Activated gamma-delta T cell treated with Interleukin-2 at 50 U/mL for 16 hours (primary cell): ENCODE data around the gene IMPG1.

ENCODE experiments used
- DNase-seq: peaks from one replicate; pipeline ENCODE4 v3.0.0-alpha.2; 2020

Gene IMPG1

DNA sequence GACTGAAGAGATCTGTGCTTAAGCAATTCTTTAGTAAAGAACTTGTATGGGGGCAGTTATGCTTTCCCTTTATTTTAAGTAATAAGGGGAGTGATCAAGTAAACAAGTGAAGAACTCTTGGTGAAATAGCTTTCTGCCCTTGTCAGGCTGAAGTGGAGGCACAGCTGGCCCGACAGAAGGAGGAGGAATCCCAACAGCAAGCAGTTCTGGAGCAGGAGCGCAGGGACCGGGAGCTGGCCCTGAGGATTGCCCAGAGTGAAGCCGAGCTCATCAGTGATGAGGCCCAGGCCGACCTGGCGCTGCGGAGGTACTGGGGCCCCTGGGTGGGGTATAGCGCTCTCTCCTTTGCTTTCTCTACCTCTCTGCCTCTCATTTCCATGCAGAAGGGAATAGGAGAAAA is 180.1 kb downstream of the IMPG1 start:
- DNase-seq: no peak

DNA sequence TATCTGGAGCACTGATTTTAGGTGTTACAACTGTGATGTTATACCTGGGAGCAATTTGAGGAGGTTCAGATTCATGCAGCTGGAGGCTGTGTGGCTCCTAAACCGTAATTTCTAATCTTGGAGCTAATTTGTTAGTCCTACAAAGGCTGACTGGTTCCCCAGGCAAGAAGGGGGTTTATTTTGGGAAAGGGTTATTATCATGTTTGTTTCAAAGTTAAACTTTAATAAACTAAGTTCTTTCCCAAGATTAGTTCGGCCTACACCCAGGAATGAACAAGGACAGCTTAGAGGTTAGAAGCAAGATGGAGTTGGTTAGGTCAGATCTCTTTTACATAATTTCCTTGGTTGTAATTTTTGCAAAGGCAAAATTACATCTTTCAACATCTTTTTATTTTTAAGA is 187.6 kb downstream of the IMPG1 start:
- no peak for DNase-seq

DNA sequence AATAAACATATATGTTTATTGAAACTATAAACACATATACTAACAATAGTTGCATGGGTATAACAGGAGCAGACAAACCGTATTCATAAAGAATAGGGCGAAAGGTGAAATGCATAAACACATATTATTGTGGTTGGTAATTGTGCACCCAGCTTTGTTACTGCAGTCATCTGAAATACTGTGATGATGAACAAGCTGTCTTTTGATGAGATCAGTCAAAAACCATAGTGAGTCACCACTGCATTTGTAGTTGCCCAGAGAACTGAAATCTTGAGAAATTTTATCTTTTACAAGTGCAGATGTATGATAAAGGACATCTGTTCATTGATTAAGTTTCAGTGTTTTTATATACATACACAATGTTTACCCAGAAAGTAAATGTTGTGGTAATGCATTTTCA is 189.7 kb downstream of the IMPG1 start:
- no peak for DNase-seq

DNA sequence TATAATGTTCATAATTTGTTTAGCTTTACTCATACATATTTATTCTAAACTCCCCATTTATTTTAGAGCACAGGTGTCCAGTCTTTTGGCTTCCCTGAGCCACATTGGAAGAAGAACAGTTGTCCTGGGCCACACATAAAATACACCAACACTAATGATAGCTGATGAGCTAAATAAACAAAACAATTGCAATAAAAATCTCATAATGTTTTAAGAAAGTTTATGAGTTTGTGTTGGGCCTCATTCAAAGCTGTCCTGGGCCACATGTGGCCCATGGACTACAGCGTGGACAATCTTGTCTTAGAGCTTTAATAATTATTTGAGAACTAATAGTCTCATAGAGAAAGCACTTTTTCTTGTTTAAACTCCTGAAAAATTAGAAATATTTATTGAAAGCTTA is 192.2 kb downstream of the IMPG1 start:
- DNase-seq: no peak

DNA sequence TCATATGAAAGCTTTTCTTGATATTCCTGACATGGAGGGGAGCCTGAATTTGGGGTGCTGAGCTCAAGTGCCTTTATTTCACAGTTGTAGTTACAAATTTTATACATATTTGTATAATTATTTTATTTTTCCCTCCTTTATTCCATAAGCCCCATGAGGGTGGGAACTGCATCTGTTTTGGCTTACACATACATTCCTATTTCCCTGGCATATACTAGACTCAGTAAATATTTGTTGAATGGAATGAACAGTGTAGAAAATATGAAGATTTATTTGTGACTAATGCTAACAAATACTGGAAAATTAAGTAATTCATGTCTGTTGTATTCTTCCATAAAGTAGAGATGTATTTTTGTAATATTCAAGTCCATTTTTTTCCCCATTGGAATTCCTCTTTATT is 196.3 kb downstream of the IMPG1 start:
- DNase-seq: no peak

DNA sequence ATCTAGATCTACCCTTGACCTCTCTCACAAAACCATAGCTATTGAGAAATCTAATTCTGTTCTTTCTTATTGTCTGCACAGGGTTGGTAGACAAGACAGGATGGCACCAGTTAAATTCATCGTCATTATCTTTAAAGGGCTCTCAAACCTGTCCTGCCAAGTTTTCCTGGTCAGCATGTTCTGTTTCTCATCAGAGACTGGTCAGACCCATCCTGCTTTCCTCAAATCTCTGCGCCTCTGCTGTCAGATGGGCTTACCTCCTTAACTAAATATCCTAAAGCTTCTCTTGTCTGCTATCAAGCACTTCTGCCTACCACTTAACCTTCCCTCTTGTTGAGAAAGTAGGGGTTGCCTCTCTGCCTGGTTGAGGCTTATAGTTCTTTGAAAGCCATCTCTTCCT is 198.2 kb downstream of the IMPG1 start:
- no peak for DNase-seq
